Prostate gland (tissue), 2 donors: ENCODE data around the gene CSMD2. TPM values are rescaled to one million over a fixed set of nuclear protein-coding genes. Genes with fewer than 3 reads are reported as not detected.

Experiments used
- DNase-seq: peaks from one replicate; pipeline ENCODE4 v3.0.0-alpha.2; 2019; ENCODE audit warnings: low spot score
- H3K27ac ChIP-seq, 2 donors: fragments of 200-600 bp; sonication (generic); 2 replicates each; pipeline ENCODE4 v1.5.1; 2017 to 2019
- H3K27me3 ChIP-seq: fragments of 200-600 bp; sonication (generic); replicated peaks from 2 replicates; pipeline ENCODE4 v1.5.1; 2019; ENCODE audit not compliant: insufficient read depth
- H3K36me3 ChIP-seq, 2 donors: fragments of 200-600 bp; sonication (generic); 1 replicate in 1 of 2; 2 replicates in 1 of 2; pipeline versions ENCODE4 v1.5.1 to v1.8.1; 2017 to 2019
- H3K4me1 ChIP-seq: fragments of 200-600 bp; sonication (generic); replicated peaks from 2 replicates; pipeline ENCODE4 v1.5.1; 2019
- H3K4me3 ChIP-seq, 2 donors: fragments of 200-600 bp; sonication (generic); 2 replicates each; pipeline ENCODE4 v1.5.1; 2017 to 2019
- H3K9me3 ChIP-seq: fragments of 200-600 bp; sonication (generic); 2 replicates; pipeline ENCODE4 v1.5.1; 2017
- POLR2A ChIP-seq: fragments of 450-650 bp; IDR thresholded peaks from one replicate; pipeline ENCODE4 v1.6.1; 2016; ENCODE audit warnings: antibody characterized with exemption, mild to moderate bottlenecking
- POLR2AphosphoS5 ChIP-seq: sonication (generic); formaldehyde crosslinking; IDR thresholded peaks from one replicate; pipeline ENCODE4 v1.6.1; 2017; ENCODE audit warnings: antibody characterized with exemption
- WGBS: methylation state at CpG from one replicate; pipeline ENCODE4 v1.1.5; 2018; 5-methylcytosine and 5-hydroxymethylcytosine counted together
- intact Hi-C: fragments of 100-400 bp; cut with DNase I; formaldehyde crosslinking; loops from one replicate; pipeline ENCODE4 v1.14.2; 2022
- total RNA-seq, 2 donors: library from RNA; depleted of rRNA; stranded (reverse); fragments of >200 nt; gene quantifications; one replicate each; pipeline ENCODE4 v1.1.0, GENCODE V29; 2016
- TF ChIP-seq, protein P1 (sequence below), 4 experiments: fragments of 200-600 bp in 2 of 4; fragments of 450-650 bp in 2 of 4; sonication (generic) in 2 of 4; IDR thresholded peaks; 1 replicate in 3 of 4; 2 replicates in 1 of 4; pipeline ENCODE4 v1.5.1; 2016 to 2019; ENCODE audit warnings: antibody characterized with exemption in 4 of 4, mild to moderate bottlenecking in 2 of 4, moderate library complexity in 2 of 4

CSMD2 gene
- total RNA-seq, 2 donors from 2014 or later: 0.14 to 5.5 TPM

DNA sequence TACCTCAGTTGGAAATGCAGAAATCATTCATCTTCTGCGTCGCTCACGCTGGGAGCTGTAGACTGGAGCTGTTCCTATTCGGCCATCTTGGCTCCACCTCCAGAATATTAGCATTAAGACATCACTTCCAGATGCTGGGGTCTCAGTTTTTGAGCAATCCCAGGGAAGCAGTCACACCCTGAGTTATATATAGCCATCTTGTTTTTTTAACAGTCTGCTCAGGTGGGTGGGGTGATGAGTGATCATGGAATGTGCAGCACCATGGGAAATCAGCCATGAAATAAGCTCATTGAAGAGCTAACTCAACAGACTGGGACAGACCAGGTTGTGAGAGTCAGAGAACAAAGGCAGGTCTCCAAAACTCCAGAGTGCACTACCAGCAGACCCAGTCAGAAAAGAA lies 328.1 kb downstream of the CSMD2 start:
- Histone ChIP-seq H3K4me3 (no peak overlapping the region), H3K9me3 (no peaks in the 10 kb centered on the region), H3K27me3 (no peaks in the 10 kb centered on the region), H3K4me1 (no peaks in the 10 kb centered on the region), H3K27ac (no peak overlapping the region), H3K36me3 (no peaks in the 10 kb centered on the region)
- DNase-seq: no peak
- TF ChIP-seq, protein P1, sequence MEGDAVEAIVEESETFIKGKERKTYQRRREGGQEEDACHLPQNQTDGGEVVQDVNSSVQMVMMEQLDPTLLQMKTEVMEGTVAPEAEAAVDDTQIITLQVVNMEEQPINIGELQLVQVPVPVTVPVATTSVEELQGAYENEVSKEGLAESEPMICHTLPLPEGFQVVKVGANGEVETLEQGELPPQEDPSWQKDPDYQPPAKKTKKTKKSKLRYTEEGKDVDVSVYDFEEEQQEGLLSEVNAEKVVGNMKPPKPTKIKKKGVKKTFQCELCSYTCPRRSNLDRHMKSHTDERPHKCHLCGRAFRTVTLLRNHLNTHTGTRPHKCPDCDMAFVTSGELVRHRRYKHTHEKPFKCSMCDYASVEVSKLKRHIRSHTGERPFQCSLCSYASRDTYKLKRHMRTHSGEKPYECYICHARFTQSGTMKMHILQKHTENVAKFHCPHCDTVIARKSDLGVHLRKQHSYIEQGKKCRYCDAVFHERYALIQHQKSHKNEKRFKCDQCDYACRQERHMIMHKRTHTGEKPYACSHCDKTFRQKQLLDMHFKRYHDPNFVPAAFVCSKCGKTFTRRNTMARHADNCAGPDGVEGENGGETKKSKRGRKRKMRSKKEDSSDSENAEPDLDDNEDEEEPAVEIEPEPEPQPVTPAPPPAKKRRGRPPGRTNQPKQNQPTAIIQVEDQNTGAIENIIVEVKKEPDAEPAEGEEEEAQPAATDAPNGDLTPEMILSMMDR (IDR thresholded peaks at IDR 0.05): no peak
- no peak for TF ChIP-seq POLR2AphosphoS5
- no peak for TF ChIP-seq POLR2A
- intact Hi-C loops: no loop called here
- 96% methylated on average over 4 of the region's 4 CpGs for whole genome bisulfite sequencing

GRCh38 chr1:33828654-33829053 lies 336.4 kb downstream of the CSMD2 start:
- H3K36me3 ChIP-seq: no peaks in the 10 kb centered on the region
- no peak overlapping the region for H3K4me3 ChIP-seq
- intact Hi-C loops: no loop called here
- no peaks in the 10 kb centered on the region for H3K9me3 ChIP-seq
- no peaks in the 10 kb centered on the region for H3K4me1 ChIP-seq
- no peak overlapping the region for H3K27ac ChIP-seq
- no peaks in the 10 kb centered on the region for H3K27me3 ChIP-seq
- DNase-seq: no peak
- TF ChIP-seq, protein P1 (IDR thresholded peaks at IDR 0.05): no peak
- TF ChIP-seq POLR2AphosphoS5 (no peak), POLR2A (no peak)
- WGBS: 92% methylated on average over 5 of the region's 5 CpGs

GRCh38 chr1:33828059-33828458 lies 337.0 kb downstream of the CSMD2 start:
- H3K4me1 ChIP-seq: no peaks in the 10 kb centered on the region
- no peak overlapping the region for H3K4me3 ChIP-seq
- intact Hi-C loops: no loop called here
- no peaks in the 10 kb centered on the region for H3K36me3 ChIP-seq
- WGBS: 71% methylated on average over 5 of the region's 5 CpGs
- DNase-seq: no peak
- no peaks in the 10 kb centered on the region for H3K27me3 ChIP-seq
- H3K27ac ChIP-seq: no peak overlapping the region
- TF ChIP-seq, protein P1 (IDR thresholded peaks at IDR 0.05): no peak
- TF ChIP-seq POLR2AphosphoS5 (no peak), POLR2A (no peak)
- H3K9me3 ChIP-seq: no peaks in the 10 kb centered on the region

DNA sequence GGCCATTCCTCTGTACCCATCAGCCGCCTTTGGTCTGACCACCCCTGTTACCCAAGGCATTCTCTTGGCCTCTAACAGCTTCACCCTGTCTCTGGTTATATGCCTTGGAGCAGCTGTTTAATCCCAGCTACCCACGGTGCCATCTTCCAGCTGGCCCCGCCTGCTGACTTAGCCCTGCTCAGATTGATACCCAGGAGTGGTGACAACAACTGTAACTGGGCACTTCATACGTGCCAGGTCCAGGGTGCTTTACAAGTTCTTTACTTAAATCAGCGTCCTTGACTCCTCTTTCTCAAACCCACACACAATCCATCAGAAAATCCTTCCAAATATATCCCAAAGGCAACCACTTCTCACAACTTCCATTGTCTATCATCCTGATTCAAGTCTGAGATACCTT lies 338.3 kb downstream of the CSMD2 start:
- WGBS: 89% methylated on average over 5 of the region's 5 CpGs
- H3K27ac ChIP-seq: no peak overlapping the region
- no peaks in the 10 kb centered on the region for H3K9me3 ChIP-seq
- H3K4me3 ChIP-seq: no peak overlapping the region
- H3K36me3 ChIP-seq: no peaks in the 10 kb centered on the region
- no peak for TF ChIP-seq POLR2AphosphoS5
- TF ChIP-seq, protein P1 (IDR thresholded peaks at IDR 0.05): no peak
- TF ChIP-seq POLR2A: no peak
- no peak for DNase-seq
- intact Hi-C loops: no loop called here
- H3K4me1 ChIP-seq: no peaks in the 10 kb centered on the region
- H3K27me3 ChIP-seq: no peaks in the 10 kb centered on the region

DNA sequence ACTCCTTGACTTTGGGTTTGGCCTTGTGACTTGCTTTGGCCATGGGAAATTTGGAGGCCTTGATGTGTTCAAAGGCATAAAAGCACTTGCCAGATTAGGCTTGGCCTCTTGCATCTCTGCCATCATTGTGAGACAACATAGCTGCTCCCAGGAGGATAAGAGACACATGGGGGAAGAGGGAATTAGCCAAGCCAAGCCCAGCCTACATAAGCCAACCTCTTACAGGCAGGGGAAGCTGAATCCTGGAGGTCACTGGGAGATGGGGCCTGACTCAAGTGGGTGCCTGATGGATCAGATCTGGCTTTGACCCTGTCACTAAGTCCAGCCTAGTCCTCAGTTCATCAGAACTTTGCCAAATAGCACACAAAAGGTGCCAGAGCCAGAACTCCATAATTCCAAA lies 338.7 kb downstream of the CSMD2 start:
- intact Hi-C loops: no loop called here
- H3K27me3 ChIP-seq: no peaks in the 10 kb centered on the region

More for the DNA sequence above, 338.7 kb downstream of the CSMD2 start:
- Histone ChIP-seq H3K27ac (no peak overlapping the region), H3K36me3 (no peaks in the 10 kb centered on the region), H3K4me3 (no peak overlapping the region), H3K4me1 (no peaks in the 10 kb centered on the region), H3K9me3 (no peaks in the 10 kb centered on the region)
- no peak for DNase-seq
- TF ChIP-seq POLR2A (no peak), POLR2AphosphoS5 (no peak)
- TF ChIP-seq, protein P1 (IDR thresholded peaks at IDR 0.05): no peak
